SK-N-SH treated with all-trans-retinoic acid at 6 μM for 48 hours (cell line): ENCODE results near the gene PAK6.

Experiments used
- ARNTL ChIP-seq: fragments of 450-650 bp; formaldehyde crosslinking; IDR thresholded peaks from 2 replicates; pipeline ENCODE4 v1.5.0; 2020; ENCODE audit warnings: low read depth, mild to moderate bottlenecking, moderate library complexity, borderline replicate concordance
- CSRNP3 ChIP-seq: fragments of 250-450 bp; sonication (Bioruptor Pico); IDR thresholded peaks from 2 replicates; pipeline ENCODE4 v1.5.1; 2021; ENCODE audit warnings: mild to moderate bottlenecking, moderate library complexity
- ESRRG ChIP-seq: fragments of 250-450 bp; sonication (Bioruptor Pico); IDR thresholded peaks from 2 replicates; pipeline ENCODE4 v1.6.1; 2021; ENCODE audit warnings: mild to moderate bottlenecking
- ISL1 ChIP-seq: fragments of 250-450 bp; sonication (Bioruptor Pico); IDR thresholded peaks from 2 replicates; pipeline ENCODE4 v2.1.2; 2022; ENCODE audit warnings: mild to moderate bottlenecking, moderate library complexity
- PATZ1 ChIP-seq: fragments of 250-450 bp; sonication (Bioruptor Pico); IDR thresholded peaks from 2 replicates; pipeline ENCODE4 v1.8.0; 2020; ENCODE audit warnings: mild to moderate bottlenecking, moderate library complexity, borderline replicate concordance
- POU6F1 ChIP-seq: fragments of 250-450 bp; sonication (Bioruptor Pico); IDR thresholded peaks from 2 replicates; pipeline ENCODE4 v1.8.0; 2021; ENCODE audit warnings: low read depth, mild to moderate bottlenecking, moderate library complexity, borderline replicate concordance
- SNAI2 ChIP-seq: fragments of 250-450 bp; sonication (Bioruptor Pico); IDR thresholded peaks from 2 replicates; pipeline ENCODE4 v1.5.0; 2020; ENCODE audit warnings: mild to moderate bottlenecking, moderate library complexity
- ZNF565 ChIP-seq: fragments of 450-650 bp; formaldehyde crosslinking; conservative IDR thresholded peaks from 2 replicates; pipeline ENCODE4 v1.5.0; 2020; ENCODE audit warnings: low read depth, mild to moderate bottlenecking, moderate library complexity
- ZNF8 ChIP-seq: fragments of 450-650 bp; formaldehyde crosslinking; IDR thresholded peaks from 2 replicates; pipeline ENCODE4 v1.5.0; 2020; ENCODE audit warnings: mild to moderate bottlenecking, moderate library complexity

GRCh38 chr15:40256638-40257235 lies 17.9 kb downstream of the PAK6 start:
- TF ChIP-seq ZNF8 (CRISPR knock-in tag) (no peak), ZNF565 (no peak), ISL1 (CRISPR knock-in tag) (no peak), PATZ1 (CRISPR knock-in tag) (no peak), CSRNP3 (CRISPR knock-in tag) (no peak), ESRRG (CRISPR knock-in tag) (no peak), SNAI2 (no peak), POU6F1 (CRISPR knock-in tag) (no peak), ARNTL (CRISPR knock-in tag) (no peak)
